IMR-90 (cell line): ENCODE measurements around the gene RNF166. TPM values are rescaled to one million over a fixed set of nuclear protein-coding genes. Genes with fewer than 3 reads are reported as not detected.
A peak's percentile ranks its signal among the peaks of the same experiment; 100 is the strongest.

Experiments used
- ATAC-seq: fragments of 200-7000 bp; cut with Tn5 transposase; 2 replicates; pipeline ENCODE4 v1.9.1; 2020; ENCODE audit warnings: low read depth, mild to moderate bottlenecking, moderate library complexity
- BruUV-seq: library from RNA; stranded (reverse); fragments of 400-500 nt; replicated peaks from 2 replicates; lab custom pipeline; 2021; lab: Mats Ljungman, UMichigan
- CTCF ChIA-PET: fragments of 300-600 bp; formaldehyde crosslinking; extraction: SDS; loops from one replicate; lab custom pipeline; 2021; ENCODE audit warnings: antibody characterized with exemption; lab: Yijun Ruan, JAX
- POLR2A ChIA-PET: fragments of 300-600 bp; sonication (Branson Sonifier 250); formaldehyde crosslinking; loops from one replicate; lab custom pipeline; 2022; ENCODE audit warnings: antibody characterized with exemption; ENCODE audit not compliant: unreplicated experiment; lab: Charles Lee
- DNase-seq: peaks from one replicate; pipeline ENCODE4 v3.0.0; 2013
- H2AFZ ChIP-seq: replicated peaks from 2 replicates; pipeline ENCODE3; 2013; ENCODE audit warnings: low read length, mild to moderate bottlenecking; ENCODE audit not compliant: poor library complexity
- H2AK5ac ChIP-seq: 2 replicates; pipeline ENCODE4 v1.6.1; 2013; ENCODE audit warnings: low read depth, low read length, inconsistent platforms
- H2AK9ac ChIP-seq: replicated peaks from 2 replicates; pipeline ENCODE3; 2013; ENCODE audit warnings: mild to moderate bottlenecking, low read depth, low read length, moderate library complexity; ENCODE audit not compliant: poor library complexity
- H2BK120ac ChIP-seq: 2 replicates; pipeline ENCODE4 v1.6.1; 2013; ENCODE audit warnings: low read depth, low read length, inconsistent platforms
- H2BK15ac ChIP-seq: 3 replicates; pipeline ENCODE4 v1.6.1; 2013; ENCODE audit warnings: low read depth, low read length, inconsistent platforms
- H2BK20ac ChIP-seq: 2 replicates; pipeline ENCODE4 v1.6.1; 2013; ENCODE audit warnings: low read depth, mild to moderate bottlenecking, inconsistent platforms, low read length, moderate library complexity
- H2BK5ac ChIP-seq: 2 replicates; pipeline ENCODE4 v1.6.1; 2013; ENCODE audit warnings: mild to moderate bottlenecking, low read depth, low read length, inconsistent platforms; ENCODE audit not compliant: poor library complexity, severe bottlenecking
- H3K14ac ChIP-seq: replicated peaks from 2 replicates; pipeline ENCODE4 v1.6.1; 2013; ENCODE audit warnings: low read depth, low read length, inconsistent platforms
- H3K18ac ChIP-seq: 2 replicates; pipeline ENCODE4 v1.6.1; 2013; ENCODE audit warnings: low read depth, low read length, control low read depth
- H3K23ac ChIP-seq: 2 replicates; pipeline ENCODE4 v1.6.1; 2013; ENCODE audit warnings: low read depth, low read length, inconsistent platforms
- H3K27ac ChIP-seq: 2 replicates; pipeline ENCODE4 v1.5.1; 2013; ENCODE audit warnings: mild to moderate bottlenecking, control low read depth, low read length; ENCODE audit not compliant: insufficient read depth
- H3K27me3 ChIP-seq: 2 replicates; pipeline ENCODE4 v1.6.1; 2013; ENCODE audit warnings: low read length; ENCODE audit not compliant: control insufficient read depth, insufficient read depth
- H3K36me3 ChIP-seq: 2 replicates; pipeline ENCODE4 v1.6.1; 2013; ENCODE audit warnings: low read length, mixed read lengths; ENCODE audit not compliant: control insufficient read depth, insufficient read depth
- H3K4ac ChIP-seq: 2 replicates; pipeline ENCODE4 v1.6.1; 2013; ENCODE audit warnings: low read depth, low read length, inconsistent platforms
- H3K4me1 ChIP-seq: 2 replicates; pipeline ENCODE4 v1.6.1; 2013; ENCODE audit warnings: low read length, mixed read lengths; ENCODE audit not compliant: control insufficient read depth, insufficient read depth
- H3K4me2 ChIP-seq: 2 replicates; pipeline ENCODE4 v1.6.1; 2013; ENCODE audit warnings: low read depth, mild to moderate bottlenecking, control low read depth, low read length, moderate library complexity
- H3K4me3 ChIP-seq: 2 replicates; pipeline ENCODE4 v1.5.1; 2013; ENCODE audit warnings: low read depth, mild to moderate bottlenecking, control low read depth, low read length, moderate library complexity; ENCODE audit not compliant: insufficient read depth
- H3K56ac ChIP-seq: 2 replicates; pipeline ENCODE4 v1.6.1; 2013; ENCODE audit warnings: low read length, inconsistent platforms; ENCODE audit not compliant: insufficient read depth; ENCODE audit errors: extremely low read depth
- H3K79me1 ChIP-seq, 2 experiments: 2 replicates each; pipeline ENCODE4 v1.6.1; 2013; ENCODE audit warnings: low read length in 2 of 2, inconsistent platforms in 1 of 2, low read depth in 1 of 2
- H3K9ac ChIP-seq: 2 replicates; pipeline ENCODE4 v1.6.1; 2013; ENCODE audit warnings: low read depth, low read length, control low read depth
- H3K9me1 ChIP-seq: 2 replicates; pipeline ENCODE4 v1.6.1; 2013; ENCODE audit warnings: low read length, inconsistent platforms; ENCODE audit not compliant: insufficient read depth
- H3K9me3 ChIP-seq: 2 replicates; pipeline ENCODE4 v1.6.1; 2013; ENCODE audit warnings: low read length; ENCODE audit not compliant: control insufficient read depth, insufficient read depth
- H4K20me1 ChIP-seq: 2 replicates; pipeline ENCODE4 v1.6.1; 2013; ENCODE audit warnings: low read length, inconsistent platforms; ENCODE audit not compliant: insufficient read depth
- H4K5ac ChIP-seq: 2 replicates; pipeline ENCODE4 v1.6.1; 2013; ENCODE audit warnings: mild to moderate bottlenecking, low read depth, low read length, control low read depth
- H4K8ac ChIP-seq, 2 experiments: 2 replicates each; pipeline ENCODE4 v1.6.1; 2013; ENCODE audit warnings: low read depth in 2 of 2, low read length in 2 of 2, control low read depth in 1 of 2, inconsistent platforms in 1 of 2
- H4K91ac ChIP-seq: 2 replicates; pipeline ENCODE4 v1.6.1; 2013; ENCODE audit warnings: low read depth, low read length, inconsistent platforms; ENCODE audit not compliant: insufficient read depth
- BHLHE40 ChIP-seq: fragments of 150-350 bp; IDR thresholded peaks from 2 replicates; pipeline ENCODE4 v1.6.1; 2016; ENCODE audit warnings: mild to moderate bottlenecking, low read depth, low read length
- CEBPB ChIP-seq: IDR thresholded peaks from 2 replicates; pipeline ENCODE4 v1.6.1; 2012; ENCODE audit warnings: low read depth, low read length, improper control_type of control experiment
- CHD1 ChIP-seq: IDR thresholded peaks from 2 replicates; pipeline ENCODE4 v1.6.1; 2012; ENCODE audit warnings: low read depth, low read length, improper control_type of control experiment
- CTCF ChIP-seq: conservative IDR thresholded peaks from 2 replicates; pipeline ENCODE4 v1.5.1; 2012; ENCODE audit warnings: mild to moderate bottlenecking, low read depth, low read length, improper control_type of control experiment
- ELK1 ChIP-seq: fragments of 150-350 bp; IDR thresholded peaks from 2 replicates; pipeline ENCODE4 v1.6.1; 2016; ENCODE audit warnings: low read depth, mild to moderate bottlenecking, low read length, moderate library complexity, borderline replicate concordance
- FOS ChIP-seq: fragments of 150-350 bp; IDR thresholded peaks from 2 replicates; pipeline ENCODE4 v1.6.1; 2016; ENCODE audit warnings: low read depth, low read length
- MAFK ChIP-seq: IDR thresholded peaks from 2 replicates; pipeline ENCODE4 v1.6.1; 2012; ENCODE audit warnings: low read depth, low read length, improper control_type of control experiment
- MAZ ChIP-seq: IDR thresholded peaks from 2 replicates; pipeline ENCODE4 v1.6.1; 2012; ENCODE audit warnings: low read depth, mild to moderate bottlenecking, low read length, improper control_type of control experiment, moderate library complexity, borderline replicate concordance
- MXI1 ChIP-seq: IDR thresholded peaks from 2 replicates; pipeline ENCODE4 v1.6.1; 2012; ENCODE audit warnings: low read depth, mild to moderate bottlenecking, low read length, moderate library complexity, borderline replicate concordance
- NFE2L2 ChIP-seq: fragments of 150-350 bp; IDR thresholded peaks from 2 replicates; pipeline ENCODE4 v1.6.1; 2016; ENCODE audit warnings: low read depth, mild to moderate bottlenecking, low read length
- POLR2A ChIP-seq: IDR thresholded peaks from 2 replicates; pipeline ENCODE4 v1.6.1; 2012; ENCODE audit warnings: mild to moderate bottlenecking, low read depth, low read length
- RCOR1 ChIP-seq: IDR thresholded peaks from 2 replicates; pipeline ENCODE4 v1.6.1; 2012; ENCODE audit warnings: mild to moderate bottlenecking, low read length, improper control_type of control experiment; ENCODE audit not compliant: insufficient replicate concordance
- RFX5 ChIP-seq: IDR thresholded peaks from 2 replicates; pipeline ENCODE4 v1.8.0; 2012; ENCODE audit warnings: low read depth, mild to moderate bottlenecking, low read length, moderate library complexity
- SMC3 ChIP-seq: fragments of 150-350 bp; IDR thresholded peaks from 2 replicates; pipeline ENCODE4 v1.6.1; 2016; ENCODE audit warnings: low read depth, mild to moderate bottlenecking, antibody characterized with exemption, low read length, moderate library complexity
- USF2 ChIP-seq: fragments of 150-350 bp; IDR thresholded peaks from 2 replicates; pipeline ENCODE4 v1.6.1; 2017; ENCODE audit warnings: mild to moderate bottlenecking, antibody characterized with exemption, low read length, low read depth
- WGBS, 2 experiments: methylation state at CpG; one replicate each; pipeline versions ENCODE4 v1.1.5 to v1.1.7; 2013; ENCODE audit warnings: missing lambda C conversion rate in 2 of 2; ENCODE audit not compliant: insufficient read length in 1 of 2; ENCODE audit errors: extremely low coverage in 2 of 2; 5-methylcytosine and 5-hydroxymethylcytosine counted together
- dilution Hi-C: fragments of 300-500 bp; cut with HindIII; formaldehyde crosslinking; loops from one replicate; pipeline ENCODE4 v1.14.3; 2018; ENCODE audit warnings: low sequenced_read_pairs; ENCODE audit not compliant: unreplicated experiment
- in situ Hi-C: fragments of 300-500 bp; cut with MboI; formaldehyde crosslinking; loops from 3 replicates; pipeline ENCODE4 v1.14.3; 2019; ENCODE audit warnings: low sequenced_read_pairs, inconsistent platforms, mixed read lengths
- intact Hi-C: fragments of 100-400 bp; cut with micrococcal nuclease; formaldehyde crosslinking; loops from 2 replicates; pipeline ENCODE4 v1.10.0; 2022
- polyA plus RNA-seq, 3 experiments: library from polyadenylated mRNA; depleted of rRNA; stranded (reverse); fragments of >200 nt; gene quantifications; 2 replicates each; pipeline ENCODE4 v1.2.3, GENCODE V29; 2012; ENCODE audit warnings: low replicate concordance in 1 of 3
- total RNA-seq: library from RNA; depleted of rRNA; stranded (reverse); fragments of >200 nt; gene quantifications from 2 replicates; pipeline ENCODE4 v1.2.3, GENCODE V29; 2012

RNF166 gene
- total and polyA plus RNA-seq, 2 of the 4 experiments (the other 2 are of a cell fraction): 8.1 to 17.4 TPM

- peaks cover 95% of the 10 kb centered on the region for H3K36me3 ChIP-seq
- no peak overlapping the region for H3K4me2 ChIP-seq
- no peaks in the 10 kb centered on the region for H3K9me3 ChIP-seq
- no peak overlapping the region for H4K8ac ChIP-seq
- H3K9ac ChIP-seq: no peak overlapping the region
- H3K4me1 ChIP-seq: no peaks in the 10 kb centered on the region
- H2BK120ac ChIP-seq: no peak overlapping the region
- no peak overlapping the region for H4K5ac ChIP-seq
- no peak overlapping the region for H4K91ac ChIP-seq
- no peak overlapping the region for H3K18ac ChIP-seq
- no peak overlapping the region for H2BK15ac ChIP-seq
- H4K20me1 ChIP-seq: peaks cover 24% of the 10 kb centered on the region
- dilution Hi-C loops: no loop called here
- H2BK5ac ChIP-seq: no peak overlapping the region
- no peak overlapping the region for H3K4ac ChIP-seq
- H2AK9ac ChIP-seq: no peak overlapping the region
- H3K56ac ChIP-seq: no peak overlapping the region
- ATAC-seq (no peak), DNase-seq (no peak)
- H2BK20ac ChIP-seq: no peak overlapping the region
- ChIA-PET CTCF (no interaction called here), POLR2A (no interaction called here)
- H3K27ac ChIP-seq: no peak overlapping the region
- H2AK5ac ChIP-seq: no peak overlapping the region
- TF ChIP-seq CEBPB: no peak
- no peak for TF ChIP-seq CTCF
- no peak for TF ChIP-seq RCOR1
- TF ChIP-seq FOS: no peak
- TF ChIP-seq CHD1: no peak
- TF ChIP-seq BHLHE40: no peak
- TF ChIP-seq SMC3: no peak
- no peak for TF ChIP-seq MAFK
- no peak for TF ChIP-seq NFE2L2
- no peak for TF ChIP-seq USF2
- TF ChIP-seq MAZ: no peak
- TF ChIP-seq POLR2A: no peak
- no peak for TF ChIP-seq RFX5
- no peak for TF ChIP-seq MXI1
- TF ChIP-seq ELK1: no peak
- no peaks in the 10 kb centered on the region for H3K27me3 ChIP-seq
- 89% methylated on average over 4 of the region's 23 CpGs; no CpG with 5 or more reads in 1 of the 2 experiments for WGBS, 2 experiments
- H3K9me1 ChIP-seq: no peaks in the 10 kb centered on the region
- in situ Hi-C loops: no loop called here
- no peak overlapping the region for H3K14ac ChIP-seq
- H3K79me1 ChIP-seq: peaks cover 5 to 22% of the 10 kb centered on the region in 2 experiments; a peak in 3 of 4 replicates
- H3K23ac ChIP-seq: no peak overlapping the region
- BruUV-seq: TSS peak; percentile 28
- intact Hi-C loops: no loop called here
- H2AFZ ChIP-seq: no peak overlapping the region
- H3K4me3 ChIP-seq: no peak overlapping the region
These were observed 14.3 kb upstream of the RNF166 start for GRCh38 chr16:88720396-88720970.
